Endometrial microvascular endothelial cells (primary cell): ENCODE data around the gene MRGPRE. TPM values are rescaled to one million over a fixed set of nuclear protein-coding genes. Genes with fewer than 3 reads are reported as not detected.
"Not testable (repeated sequence)": the region's sequence is repeated elsewhere in the genome, so short reads cannot be mapped to it uniquely, and the experiment has no call there.

Source experiments
- in situ Hi-C: cut with HindIII; loops from 2 replicates; pipeline ENCODE4 v1.10.0; 2017; ENCODE audit warnings: low sequenced_read_pairs, low pct_unique_long_range_greater_than_20kb; ENCODE audit errors: inconsistent ontology term
- total RNA-seq: library from RNA; depleted of rRNA; stranded (reverse); fragments of >200 nt; gene quantifications from one replicate; pipeline ENCODE4 v1.2.3, GENCODE V29; 2015; ENCODE audit errors: inconsistent ontology term

Gene MRGPRE
- total RNA-seq: not detected

GRCh38 chr11:3231851-3232744 is at the start of gene MRGPRE:
Gene MRGPRE, minus strand, starts transcription at chr11:3232417. Its CDS starts 3,618 bp downstream, at chr11:3228799.
- in situ Hi-C loops: no loop called here

- in situ Hi-C loops: not testable (repeated sequence)
Measured at GRCh38 chr11:3281146-3281545, 48.9 kb upstream of the MRGPRE start.

- in situ Hi-C loops: not testable (repeated sequence)
Measured at GRCh38 chr11:3280662-3281061, 48.4 kb upstream of the MRGPRE start.

- in situ Hi-C loops: not testable (repeated sequence)
Measured at GRCh38 chr11:3278922-3279321, 46.7 kb upstream of the MRGPRE start.

GRCh38 chr11:3273629-3274028 is 41.4 kb upstream of the MRGPRE start:
- in situ Hi-C loops: not testable (repeated sequence)

- in situ Hi-C loops: not testable (repeated sequence)
Measured at GRCh38 chr11:3262548-3262947, 30.3 kb upstream of the MRGPRE start.

GRCh38 chr11:3261831-3262230 is 29.6 kb upstream of the MRGPRE start:
- in situ Hi-C loops: not testable (repeated sequence)

GRCh38 chr11:3257509-3257908 is 25.3 kb upstream of the MRGPRE start:
- in situ Hi-C loops: not testable (repeated sequence)

GRCh38 chr11:3255241-3255640 is 23.0 kb upstream of the MRGPRE start:
- in situ Hi-C loops: not testable (repeated sequence)

GRCh38 chr11:3254773-3255172 is 22.6 kb upstream of the MRGPRE start:
- in situ Hi-C loops: not testable (repeated sequence)

GRCh38 chr11:3245071-3245470 is 12.9 kb upstream of the MRGPRE start:
- in situ Hi-C loops: no loop called here

- in situ Hi-C loops: no loop called here
Measured at GRCh38 chr11:3243880-3244279, 11.7 kb upstream of the MRGPRE start.

- in situ Hi-C loops: no loop called here
Measured at GRCh38 chr11:3237119-3237518, 4.9 kb upstream of the MRGPRE start.

GRCh38 chr11:3234846-3235245 is 2.6 kb upstream of the MRGPRE start:
- in situ Hi-C loops: no loop called here

- in situ Hi-C loops: no loop called here
Measured at GRCh38 chr11:3232956-3233355, 739 bp upstream of the MRGPRE start.

- in situ Hi-C loops: no loop called here
Measured at GRCh38 chr11:3231550-3231850, 717 bp downstream of the MRGPRE start.

GRCh38 chr11:3230636-3231549 is 1.3 kb downstream of the MRGPRE start:
- in situ Hi-C loops: no loop called here

GRCh38 chr11:3229673-3230630 is 2.3 kb downstream of the MRGPRE start:
- in situ Hi-C loops: no loop called here

GRCh38 chr11:3228445-3228829 is 3.8 kb downstream of the MRGPRE start:
- in situ Hi-C loops: no loop called here
